Heart right ventricle (tissue), 16 donors: ENCODE data around the gene SAFB2. TPM values are rescaled to one million over a fixed set of nuclear protein-coding genes. Genes with fewer than 3 reads are reported as not detected.
"Not testable (repeated sequence)": the region's sequence is repeated elsewhere in the genome, so short reads cannot be mapped to it uniquely, and the experiment has no call there.

Experiments used
- ATAC-seq, 8 donors: fragments of 200-7000 bp; cut with Tn5 transposase; one replicate each; pipeline ENCODE4 v1.9.1; 2020; ENCODE audit warnings: mild to moderate bottlenecking in 8 of 8, moderate library complexity in 8 of 8, moderate number of reproducible peaks in 1 of 8
- DNase-seq, 2 donors: peaks; one replicate each; pipeline ENCODE4 v3.0.0-alpha.2; 2020
- H3K27ac ChIP-seq, 10 donors: fragments of 200-600 bp; sonication (generic) in 2 of 10; one replicate each; pipeline versions ENCODE4 v1.5.0 to v1.8.0; 2020 to 2022; ENCODE audit warnings: mild to moderate bottlenecking in 3 of 10
- H3K27me3 ChIP-seq, 7 donors: fragments of 200-600 bp; one replicate each; pipeline ENCODE4 v1.8.0; 2021 to 2022; ENCODE audit warnings: mild to moderate bottlenecking in 2 of 7
- H3K36me3 ChIP-seq, 9 donors: fragments of 200-600 bp; sonication (generic) in 1 of 9; one replicate each; pipeline versions ENCODE4 v1.5.0 to v1.8.0; 2020 to 2022; ENCODE audit warnings: mild to moderate bottlenecking in 2 of 9
- H3K4me1 ChIP-seq, 9 donors: fragments of 200-600 bp; sonication (generic) in 1 of 9; one replicate each; pipeline versions ENCODE4 v1.5.0 to v1.8.0; 2020 to 2022; ENCODE audit warnings: mild to moderate bottlenecking in 4 of 9
- H3K4me3 ChIP-seq, 10 donors: fragments of 200-600 bp; sonication (generic) in 2 of 10; one replicate each; pipeline versions ENCODE4 v1.5.0 to v1.8.0; 2020 to 2022; ENCODE audit warnings: mild to moderate bottlenecking in 7 of 10, moderate library complexity in 2 of 10
- H3K9me3 ChIP-seq, 11 donors: fragments of 200-600 bp in 10 of 11; sonication (generic) in 2 of 11; one replicate each; pipeline versions ENCODE4 v1.5.0 to v1.8.0; 2013 to 2022; ENCODE audit warnings: mild to moderate bottlenecking in 2 of 11, control low read depth in 1 of 11, moderate library complexity in 1 of 11
- WGBS, 2 donors: extraction: QIAGEN DNeasy Blood & Tissue Kit; methylation state at CpG; one replicate each; pipeline ENCODE4 v1.1.7; 2013; ENCODE audit warnings: inconsistent platforms in 1 of 2; 5-methylcytosine and 5-hydroxymethylcytosine counted together
- intact Hi-C, 10 donors: fragments of 100-400 bp; cut with DNase I; formaldehyde crosslinking; loops; one replicate each; pipeline versions ENCODE4 v1.11.1 to v1.14.2; 2022
- polyA plus RNA-seq, 2 donors: library from polyadenylated mRNA; stranded (reverse); fragments of 200-250 nt; gene quantifications; one replicate each; pipeline ENCODE4 v1.2.3, GENCODE V29; 2013
- total RNA-seq, 10 donors: library from RNA; stranded (reverse); fragmentation: NEBNext Ultra II Directional in 3 of 10; extraction: Animal tissue kit (Norgen Biotek cat#: 25700) in 3 of 10; gene quantifications; one replicate each; pipeline versions ENCODE4 v1.2.1 to v1.2.4, GENCODE V29; 2021 to 2023
- TF ChIP-seq, protein P1 (sequence below), 9 donors: fragments of 200-600 bp; sonication (generic) in 2 of 9; IDR thresholded peaks; one replicate each; pipeline versions ENCODE4 v1.5.0 to v1.8.0; 2021 to 2022; ENCODE audit warnings: antibody characterized with exemption in 9 of 9, mild to moderate bottlenecking in 5 of 9, moderate library complexity in 1 of 9
- donor health status: Arrhythmogenic right ventricular cardiomyopathy.
- donor health status: ischemic (EF 13 %, LVEDD 7.1; RV severe dilation, severe dysfunction).
- donor health status: healthy with polysubstance abuse.
- donor health status: DM: no; HTN: yes; CAD: no.
- donor health status: DM: no; HTN: no; CAD: no.
- donor health status: ischemic (EF 25% LVEDD 6.9; RV normal size, moderate dysfunction).
- donor health status: ischemic (EF 25% LVEDD 5.7; RV mildly dilated, moderate dysfunction).
- donor health status: healthy.
- donor health status: DM: yes; HTN: yes; CAD: no.
- donor health status: Ischemic cardiomyopathy.
- donor health status: ischemic (EF 35%, LVEDD 5.7; RV mildly dilated, moderate dysfunction).
- donor health status: nonischemic (EF 11% LVEDD 7.7; RV severe dilation, severe dysfunction).
- donor health status: DM: yes; HTN: yes; CAD: no.
- donor health status: PGD.
- donor health status: ischemic (EF 29% LVEDD 5.4; RV normal size, mild dysfunction).
- donor health status: nonischemic (EF 23%, LVEDD 6.1; RV moderate dilation, normal function).

The SAFB2 gene
- total and polyA plus RNA-seq, 12 donors: 30.8 to 80.3 (median 45.9) TPM

DNA sequence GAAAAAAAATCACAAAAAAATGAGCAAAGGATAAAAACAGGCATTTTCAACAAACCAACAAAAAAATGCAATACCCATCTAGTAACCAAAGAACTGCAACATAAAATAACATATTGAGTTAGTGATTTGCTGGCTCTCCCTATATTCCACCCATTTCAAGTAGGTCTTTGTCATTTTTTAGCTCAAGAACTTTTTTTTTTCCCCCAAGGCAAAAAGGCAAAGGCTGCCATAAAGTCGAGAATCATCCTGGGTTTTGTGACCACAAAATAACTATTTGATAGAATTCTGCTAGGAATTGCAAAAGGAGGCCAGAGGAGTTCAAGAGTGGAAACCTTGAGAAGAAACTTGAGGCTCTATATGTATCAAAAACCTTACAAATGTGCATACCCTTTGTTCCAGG, 5.5 kb downstream of the SAFB2 start:
- Histone ChIP-seq H3K4me3 (no peak overlapping the region), H3K27ac (no peak overlapping the region), H3K36me3 (peaks cover 4 to 91% (median 47%) of the 10 kb centered on the region in 9 donors), H3K9me3 (no peaks in the 10 kb centered on the region), H3K27me3 (no peaks in the 10 kb centered on the region), H3K4me1 (peaks cover 3 to 60% (median 44%) of the 10 kb centered on the region in 9 donors)
- TF ChIP-seq, protein P1, sequence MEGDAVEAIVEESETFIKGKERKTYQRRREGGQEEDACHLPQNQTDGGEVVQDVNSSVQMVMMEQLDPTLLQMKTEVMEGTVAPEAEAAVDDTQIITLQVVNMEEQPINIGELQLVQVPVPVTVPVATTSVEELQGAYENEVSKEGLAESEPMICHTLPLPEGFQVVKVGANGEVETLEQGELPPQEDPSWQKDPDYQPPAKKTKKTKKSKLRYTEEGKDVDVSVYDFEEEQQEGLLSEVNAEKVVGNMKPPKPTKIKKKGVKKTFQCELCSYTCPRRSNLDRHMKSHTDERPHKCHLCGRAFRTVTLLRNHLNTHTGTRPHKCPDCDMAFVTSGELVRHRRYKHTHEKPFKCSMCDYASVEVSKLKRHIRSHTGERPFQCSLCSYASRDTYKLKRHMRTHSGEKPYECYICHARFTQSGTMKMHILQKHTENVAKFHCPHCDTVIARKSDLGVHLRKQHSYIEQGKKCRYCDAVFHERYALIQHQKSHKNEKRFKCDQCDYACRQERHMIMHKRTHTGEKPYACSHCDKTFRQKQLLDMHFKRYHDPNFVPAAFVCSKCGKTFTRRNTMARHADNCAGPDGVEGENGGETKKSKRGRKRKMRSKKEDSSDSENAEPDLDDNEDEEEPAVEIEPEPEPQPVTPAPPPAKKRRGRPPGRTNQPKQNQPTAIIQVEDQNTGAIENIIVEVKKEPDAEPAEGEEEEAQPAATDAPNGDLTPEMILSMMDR (IDR thresholded peaks at IDR 0.05): no peak
- no peak for ATAC-seq
- no peak for DNase-seq
- WGBS, 2 donors: 88 to 89% methylated on average over 1 of the region's 1 CpG
- intact Hi-C loops: no loop called here

DNA sequence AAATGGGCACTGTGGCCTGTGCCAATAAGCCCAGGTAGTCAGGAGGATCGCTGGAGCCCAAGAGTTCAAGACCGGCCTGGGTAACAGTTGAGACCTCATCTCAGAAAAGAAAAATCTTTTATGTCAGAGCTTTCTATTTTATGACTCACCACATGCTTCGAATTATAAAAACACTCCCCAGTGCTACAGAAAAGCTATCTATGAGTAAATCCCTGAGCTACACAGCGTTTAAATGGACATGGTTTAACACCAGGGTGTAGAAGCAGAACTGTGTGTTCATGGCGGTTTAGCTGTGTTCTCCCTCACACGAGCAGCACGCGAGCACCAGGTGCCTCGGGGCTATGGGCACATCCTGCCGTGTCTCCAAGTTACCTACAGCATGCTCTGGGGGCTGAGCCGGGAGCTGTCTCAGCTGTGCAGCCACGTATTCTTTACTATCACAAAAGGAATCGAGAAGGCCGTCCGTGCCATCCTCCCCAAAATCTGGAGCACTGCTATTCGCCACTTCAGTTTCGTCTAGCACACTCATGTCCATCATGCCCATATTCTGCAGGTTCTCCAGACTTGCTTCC, 6.7 kb downstream of the SAFB2 start:
- no peaks in the 10 kb centered on the region for H3K27me3 ChIP-seq
- no peak overlapping the region for H3K27ac ChIP-seq
- no peak for ATAC-seq
- peaks cover 4 to 94% (median 51%) of the 10 kb centered on the region in 9 donors for H3K36me3 ChIP-seq
- peaks cover 3 to 52% (median 35%) of the 10 kb centered on the region in 9 donors for H3K4me1 ChIP-seq
- intact Hi-C loops: no loop called here
- H3K4me3 ChIP-seq: no peak overlapping the region
- TF ChIP-seq, protein P1 (IDR thresholded peaks at IDR 0.05): no peak
- no peaks in the 10 kb centered on the region for H3K9me3 ChIP-seq
- 95% methylated on average over 17 of the region's 17 CpGs for WGBS, 2 donors
- DNase-seq: no peak

DNA sequence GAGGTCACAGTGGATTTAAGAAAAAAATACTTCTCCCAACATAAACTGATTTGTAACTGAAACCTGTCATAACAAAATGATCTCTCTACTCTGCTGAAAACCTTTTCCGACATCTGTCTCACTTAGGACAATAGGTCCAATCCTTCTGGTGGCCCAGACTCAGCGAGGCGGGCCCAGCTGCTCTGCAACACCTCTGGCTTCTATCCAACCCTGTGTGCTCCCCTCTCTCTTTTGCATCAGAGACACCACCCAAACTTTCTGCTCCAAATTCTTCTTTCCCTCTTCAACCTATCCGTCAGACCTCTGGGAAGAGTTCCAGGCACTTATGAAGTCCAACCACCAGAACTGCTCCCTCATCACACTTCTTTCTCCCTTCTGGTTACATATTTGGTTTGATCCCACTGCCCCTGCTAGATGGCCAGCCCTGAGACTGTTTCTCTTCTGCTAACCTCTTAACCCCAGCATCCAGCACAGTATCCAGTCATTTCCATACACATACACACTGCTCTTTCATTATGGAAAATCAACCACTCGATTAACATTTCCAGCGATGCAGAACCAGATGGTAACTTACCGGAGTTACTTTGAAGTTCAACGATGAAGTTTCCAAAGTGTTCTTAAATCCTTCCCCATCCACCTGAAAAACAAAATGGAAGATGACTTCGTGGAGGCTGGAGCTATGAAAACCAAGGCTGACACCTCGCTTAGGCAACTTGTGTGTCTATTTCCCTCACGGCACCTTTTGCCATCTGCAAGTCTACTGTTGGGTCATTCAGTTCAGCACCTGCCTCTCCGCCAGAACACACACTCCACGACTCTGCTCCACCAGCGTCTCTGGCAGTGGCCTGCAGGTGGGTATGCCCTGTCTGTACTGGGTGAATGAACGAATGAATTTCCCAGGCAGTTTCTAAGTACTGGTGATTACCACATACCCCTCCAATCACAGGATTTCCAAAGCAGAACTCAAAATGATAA, 9.4 kb downstream of the SAFB2 start:
- Histone ChIP-seq H3K4me3 (no peak overlapping the region), H3K36me3 (peaks cover 9 to 94% (median 69%) of the 10 kb centered on the region in 9 donors), H3K4me1 (peaks cover 0 to 25% (median 9%) of the 10 kb centered on the region in 9 donors), H3K27ac (no peak overlapping the region), H3K27me3 (no peaks in the 10 kb centered on the region), H3K9me3 (no peaks in the 10 kb centered on the region)
- 86 to 87% methylated on average over 15 of the region's 15 CpGs for WGBS, 2 donors
- no peak for DNase-seq
- peak in 6 of 8 donors; percentile 42 to 74 (median 67) for ATAC-seq
- intact Hi-C loops: no loop called here
- TF ChIP-seq, protein P1 (IDR thresholded peaks at IDR 0.05): no peak

DNA sequence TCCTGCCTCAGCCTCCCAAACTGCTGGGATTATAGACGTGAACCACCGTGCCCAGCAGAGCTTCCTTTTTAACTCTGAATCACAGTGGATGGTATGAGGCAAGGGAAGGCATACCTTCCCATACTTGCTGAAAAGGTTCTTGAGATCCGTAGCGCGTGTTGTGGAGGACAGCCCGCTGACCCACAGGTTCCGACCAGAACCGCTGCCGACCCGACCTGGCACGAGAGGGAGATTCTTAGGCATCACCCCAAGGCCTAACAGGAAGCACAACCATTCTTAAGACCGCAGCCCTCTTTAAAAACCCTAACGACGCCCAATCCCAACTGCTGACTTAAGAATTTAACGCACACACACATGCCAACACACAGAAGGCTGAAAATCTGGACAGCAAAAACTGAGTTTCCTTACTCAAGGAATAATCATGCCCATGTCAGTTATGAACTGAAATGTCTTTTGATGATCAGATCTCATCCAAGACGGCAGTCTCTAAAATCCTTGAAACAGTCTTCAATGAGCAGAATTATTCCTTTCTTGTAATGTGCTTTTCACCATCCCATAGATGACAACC, 12.6 kb downstream of the SAFB2 start:
- no peak overlapping the region for H3K4me3 ChIP-seq
- peaks cover 5 to 94% (median 83%) of the 10 kb centered on the region in 9 donors for H3K36me3 ChIP-seq
- no peaks in the 10 kb centered on the region for H3K27me3 ChIP-seq
- ATAC-seq: no peak
- intact Hi-C loops: no loop called here
- 96 to 97% methylated on average over 16 of the region's 16 CpGs for WGBS, 2 donors
- H3K9me3 ChIP-seq: no peaks in the 10 kb centered on the region
- peaks cover 0 to 18% (median 4%) of the 10 kb centered on the region in 9 donors for H3K4me1 ChIP-seq
- TF ChIP-seq, protein P1 (IDR thresholded peaks at IDR 0.05): no peak
- H3K27ac ChIP-seq: no peak overlapping the region
- no peak for DNase-seq

DNA sequence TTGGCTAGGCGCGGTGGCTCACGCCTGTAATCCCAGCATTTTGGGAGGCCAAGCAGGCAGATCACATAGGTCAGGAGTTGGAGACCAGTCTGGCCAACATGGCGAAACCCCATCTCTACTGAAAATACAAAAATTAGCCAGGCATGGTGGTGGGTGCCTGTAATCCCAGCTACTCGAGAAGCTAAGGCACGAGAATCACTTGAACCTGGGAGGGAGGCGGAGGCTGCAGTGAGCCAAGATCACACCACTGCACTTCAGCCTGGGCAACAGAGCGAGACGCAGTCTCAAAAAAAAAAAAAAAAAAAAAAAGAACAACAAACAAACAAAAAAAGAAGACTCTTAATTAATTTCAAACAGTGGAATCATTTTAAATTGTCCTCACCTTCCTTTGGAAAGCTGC, 13.8 kb downstream of the SAFB2 start:
- H3K4me3 ChIP-seq, ATAC-seq, H3K9me3 ChIP-seq, H3K27me3 ChIP-seq, intact Hi-C loops, DNase-seq, H3K27ac ChIP-seq: not testable (repeated sequence)
- H3K36me3 ChIP-seq: peaks cover 5 to 94% (median 80%) of the 10 kb centered on the region in 9 donors
- H3K4me1 ChIP-seq: peaks cover 0 to 18% (median 4%) of the 10 kb centered on the region in 9 donors
- WGBS, 2 donors: 95 to 96% methylated on average over 9 of the region's 9 CpGs
